K562 (cell line): ENCODE measurements around the gene ABHD18. TPM values are rescaled to one million over a fixed set of nuclear protein-coding genes. Genes with fewer than 3 reads are reported as not detected.

Experiments used
- CHD1 ChIP-seq: fragments of 200-600 bp; sonication (generic); IDR thresholded peaks from one replicate; pipeline ENCODE4 v1.6.1; 2012; ENCODE audit warnings: mild to moderate bottlenecking, moderate library complexity, low read length, inconsistent platforms
- GATAD2A ChIP-seq: fragments of 450-650 bp; IDR thresholded peaks from 2 replicates; pipeline ENCODE4 v1.6.1; 2017
- LEF1 ChIP-seq: fragments of 450-650 bp; IDR thresholded peaks from 2 replicates; pipeline ENCODE4 v1.6.1; 2016; ENCODE audit warnings: mild to moderate bottlenecking
- NCOA2 ChIP-seq, 2 experiments: fragments of 450-650 bp; IDR thresholded peaks; 2 replicates each; pipeline ENCODE4 v1.6.1; 2018; ENCODE audit warnings: mild to moderate bottlenecking in 2 of 2, moderate library complexity in 1 of 2; ENCODE audit not compliant: partially characterized antibody in 2 of 2
- RCOR1 ChIP-seq, 2 experiments: IDR thresholded peaks; 2 replicates each; pipeline ENCODE4 v1.6.1; 2012; ENCODE audit warnings: low read depth in 2 of 2, low read length in 2 of 2, borderline replicate concordance in 1 of 2, improper control_type of control experiment in 1 of 2
- RFX1 ChIP-seq: fragments of 450-650 bp; IDR thresholded peaks from 2 replicates; pipeline ENCODE4 v1.6.1; 2016; ENCODE audit warnings: mild to moderate bottlenecking, moderate library complexity
- RHOXF2B ChIP-seq: fragments of 250-450 bp; sonication (Bioruptor Pico); conservative IDR thresholded peaks from 2 replicates; pipeline ENCODE4 v1.5.1; 2021
- ZNF707 ChIP-seq: fragments of 250-450 bp; sonication (Bioruptor Pico); conservative IDR thresholded peaks from 2 replicates; pipeline ENCODE4 v1.8.0; 2022; ENCODE audit warnings: inconsistent platforms, mild to moderate bottlenecking, moderate library complexity
- ZNF778 ChIP-seq: fragments of 450-650 bp; formaldehyde crosslinking; IDR thresholded peaks from 2 replicates; pipeline ENCODE4 v1.4.0; 2020; ENCODE audit warnings: mild to moderate bottlenecking, moderate library complexity
- polyA plus RNA-seq, 8 experiments: library from polyadenylated mRNA; depleted of rRNA in 4 of 8; stranded (reverse) in 5 of 8; unstranded in 3 of 8; fragments of >200 nt; fragmentation: Nextera tagmentation in 2 of 8; fragmentation: Illumina TruSeq in 1 of 8; extraction: Ambion mirVana in 2 of 8; extraction: Trizol in 1 of 8; gene quantifications; 2 replicates each; pipeline versions ENCODE4 v1.2.1 to v1.2.3, GENCODE V29; 2011 to 2014; ENCODE audit warnings: inconsistent platforms in 1 of 8, missing spikeins in 1 of 8
- total RNA-seq, 7 experiments: library from RNA; depleted of rRNA in 6 of 7; stranded (reverse); fragments of >200 nt in 6 of 7; fragmentation: Illumina TruSeq in 2 of 7; extraction: Trizol in 2 of 7; gene quantifications; 2 replicates each; pipeline versions ENCODE4 v1.2.1 to v1.2.3, GENCODE V29; 2011 to 2021; ENCODE audit warnings: low replicate concordance in 1 of 7
- TF ChIP-seq, protein P1 (sequence below), 2 experiments: fragments of 450-650 bp in 1 of 2; sonication (generic) in 1 of 2; formaldehyde crosslinking in 1 of 2; IDR thresholded peaks in 1 of 2; conservative IDR thresholded peaks in 1 of 2; 2 replicates each; pipeline versions ENCODE4 v1.6.1 to v1.8.1; 2016 to 2023; ENCODE audit warnings: mild to moderate bottlenecking in 2 of 2, moderate library complexity in 2 of 2, inconsistent platforms in 1 of 2, missing genetic modification reagents in 1 of 2

The ABHD18 gene
- total and polyA plus RNA-seq, 9 of the 15 experiments (the other 6 are each of a cell fraction or from before 2014, with no cell fraction given), result 6.1 to 25.0 (median 16.0) TPM

DNA sequence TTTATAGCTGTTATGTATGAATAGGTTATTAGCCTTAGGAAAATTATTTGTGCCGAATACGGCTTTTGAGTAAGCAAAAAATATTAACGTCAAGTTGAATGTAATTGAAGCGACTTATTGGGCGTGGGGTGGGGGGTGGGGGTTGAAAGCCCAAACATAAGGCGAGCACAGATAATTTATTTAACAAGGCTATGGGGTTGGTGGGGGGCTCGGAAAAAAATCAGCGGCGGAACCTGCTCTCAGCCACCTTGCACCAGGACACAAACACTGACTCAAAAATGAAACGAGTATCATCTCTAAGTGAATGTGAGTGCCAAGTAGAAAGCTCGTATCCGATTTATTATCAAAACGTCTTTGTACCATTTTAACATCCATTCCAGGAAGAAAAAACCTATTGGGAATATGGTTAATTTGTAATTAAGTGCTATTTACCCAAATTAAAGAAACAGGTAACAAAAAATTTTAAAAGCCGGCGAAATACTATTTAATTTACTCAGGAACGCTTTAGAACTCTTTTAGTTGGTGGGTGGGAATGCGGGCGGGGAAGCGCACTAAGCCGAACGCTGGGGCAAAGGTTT lies 95.0 kb downstream of the ABHD18 start (continued):
- 0 out of 2 replicates have a peak, but pooled peaks have one; percentile 25 for TF ChIP-seq GATAD2A
- no peak for TF ChIP-seq RFX1
- TF ChIP-seq CHD1, result peak; percentile 28
- no peak for TF ChIP-seq ZNF707 (CRISPR knock-in tag)
- TF ChIP-seq, protein P1, sequence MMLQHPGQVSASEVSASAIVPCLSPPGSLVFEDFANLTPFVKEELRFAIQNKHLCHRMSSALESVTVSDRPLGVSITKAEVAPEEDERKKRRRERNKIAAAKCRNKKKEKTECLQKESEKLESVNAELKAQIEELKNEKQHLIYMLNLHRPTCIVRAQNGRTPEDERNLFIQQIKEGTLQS (IDR thresholded peaks at IDR 0.05), result no peak
- TF ChIP-seq, protein P1 (CRISPR knock-in tag; conservative IDR thresholded peaks at IDR 0.05), result no peak
- no peak for TF ChIP-seq RCOR1 (IDR thresholded peaks at IDR 0.05; ENCODE audit: borderline replicate concordance in 1 of 2, low read depth in 2 of 2, low read length in 2 of 2)
- no peak for TF ChIP-seq LEF1
- TF ChIP-seq ZNF778 (CRISPR knock-in tag), result no peak
- TF ChIP-seq NCOA2 (IDR thresholded peaks at IDR 0.05; ENCODE audit: partially characterized antibody in 2 of 2), result no peak
- TF ChIP-seq RHOXF2B, result no peak
- TF ChIP-seq, all 486 proteins: peak for 5
